Head of caudate nucleus (tissue), 42 donors: ENCODE data around the gene ZDHHC6.
A peak's percentile ranks its signal among the peaks of the same experiment; 100 is the strongest.
"Not testable (repeated sequence)": the region's sequence is repeated elsewhere in the genome, so short reads cannot be mapped to it uniquely, and the experiment has no call there.

Experiments used
- DNase-seq, 42 donors: peaks; one replicate each; pipeline versions ENCODE4 v3.0.0 to v3.0.0-alpha.2; 2020 to 2021; ENCODE audit warnings: mixed read lengths in 7 of 42
- intact Hi-C: fragments of 100-400 bp; cut with DNase I; formaldehyde crosslinking; loops from one replicate; pipeline ENCODE4 v1.15.0; 2022

Gene ZDHHC6, protein sequence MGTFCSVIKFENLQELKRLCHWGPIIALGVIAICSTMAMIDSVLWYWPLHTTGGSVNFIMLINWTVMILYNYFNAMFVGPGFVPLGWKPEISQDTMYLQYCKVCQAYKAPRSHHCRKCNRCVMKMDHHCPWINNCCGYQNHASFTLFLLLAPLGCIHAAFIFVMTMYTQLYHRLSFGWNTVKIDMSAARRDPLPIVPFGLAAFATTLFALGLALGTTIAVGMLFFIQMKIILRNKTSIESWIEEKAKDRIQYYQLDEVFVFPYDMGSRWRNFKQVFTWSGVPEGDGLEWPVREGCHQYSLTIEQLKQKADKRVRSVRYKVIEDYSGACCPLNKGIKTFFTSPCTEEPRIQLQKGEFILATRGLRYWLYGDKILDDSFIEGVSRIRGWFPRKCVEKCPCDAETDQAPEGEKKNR

DNA sequence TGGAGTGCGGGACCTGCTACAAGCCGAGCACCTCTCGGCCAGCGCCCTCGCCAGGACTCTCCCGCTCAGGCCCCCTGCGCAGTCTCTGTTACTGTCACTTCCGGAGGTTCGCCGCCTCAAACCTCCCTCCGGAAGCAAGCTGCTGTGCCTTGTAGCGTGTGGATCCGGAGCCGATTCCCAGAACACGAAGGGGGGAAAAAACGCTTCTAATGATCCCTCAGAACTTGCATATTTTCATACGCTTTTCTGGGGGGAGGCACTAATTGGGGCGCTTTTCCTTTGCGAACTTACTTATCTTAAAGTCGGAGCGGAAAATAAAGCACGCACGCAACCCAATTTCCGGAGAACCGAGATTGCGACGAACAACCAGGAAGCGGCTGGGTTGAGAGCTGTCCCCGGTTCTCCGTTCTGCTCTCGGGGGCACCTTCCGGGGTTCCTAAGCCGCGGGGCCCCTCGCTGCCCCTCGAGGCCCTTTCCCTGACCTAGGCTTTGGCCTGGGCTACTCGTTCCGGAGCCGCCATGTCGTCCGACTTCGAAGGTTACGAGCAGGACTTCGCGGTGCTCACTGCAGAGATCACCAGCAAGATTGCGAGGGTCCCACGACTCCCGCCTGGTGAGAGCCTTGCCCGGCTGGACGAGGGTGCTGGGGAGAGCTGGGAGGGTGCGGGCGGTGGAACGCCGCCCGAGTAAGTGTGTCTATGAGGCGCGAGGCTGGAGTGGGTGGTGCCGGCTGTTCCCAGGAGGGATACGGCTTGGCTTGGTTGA lies at the start of gene ZDHHC6, which contains the start of gene VTI1A:
Gene ZDHHC6, minus strand, starts transcription at position 60 of the 765 bp plus-strand sequence. CDS start 1,478 bp downstream, outside the sequence.
Gene VTI1A, plus strand, starts transcription at position 361 of the 765 bp plus-strand sequence. Its CDS starts 159 bp downstream, at position 520.
- intact Hi-C loops = no loop called here
- DNase-seq = peak; percentile 71 to 93 (median 88)

DNA sequence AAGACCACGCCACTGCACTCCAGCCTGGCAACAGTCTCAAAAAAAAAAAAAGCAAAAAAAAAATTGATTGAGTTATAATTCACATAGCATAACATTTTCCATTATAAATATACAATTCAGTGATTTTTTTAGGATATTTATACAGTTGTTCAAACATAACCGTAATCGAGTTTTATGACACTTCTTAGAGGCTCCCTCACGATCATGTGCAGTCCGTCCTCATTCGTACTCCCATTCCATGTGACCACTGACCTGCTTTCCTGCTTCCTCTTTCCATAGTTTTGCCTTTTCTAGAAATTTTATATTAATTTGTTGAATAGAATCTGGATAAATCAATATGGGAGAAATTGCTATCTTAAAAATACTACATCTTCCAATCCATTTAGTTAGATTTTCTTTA lies 46.0 kb upstream of the ZDHHC6 start:
- no peak for DNase-seq
- intact Hi-C loops = no loop called here

DNA sequence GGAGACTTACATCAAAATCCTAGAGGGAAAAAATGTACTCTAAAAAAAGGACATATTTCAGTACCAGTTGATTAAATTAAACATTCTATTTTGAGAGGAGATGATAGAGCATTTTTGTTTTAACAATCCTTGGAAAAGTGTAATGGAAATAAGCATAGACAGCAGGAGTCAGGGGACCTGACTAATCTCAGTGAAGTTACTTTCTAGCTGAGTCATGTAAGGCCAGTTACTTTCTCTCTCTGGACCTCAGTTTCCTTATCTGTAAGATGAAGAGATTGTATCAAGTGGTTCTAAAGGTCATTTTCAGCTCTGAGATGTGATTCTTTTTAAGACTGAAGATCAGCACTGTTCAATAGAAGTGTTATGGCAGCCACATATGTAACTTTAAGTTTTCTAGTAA lies 44.4 kb upstream of the ZDHHC6 start:
- intact Hi-C loops = no loop called here
- DNase-seq = no peak

DNA sequence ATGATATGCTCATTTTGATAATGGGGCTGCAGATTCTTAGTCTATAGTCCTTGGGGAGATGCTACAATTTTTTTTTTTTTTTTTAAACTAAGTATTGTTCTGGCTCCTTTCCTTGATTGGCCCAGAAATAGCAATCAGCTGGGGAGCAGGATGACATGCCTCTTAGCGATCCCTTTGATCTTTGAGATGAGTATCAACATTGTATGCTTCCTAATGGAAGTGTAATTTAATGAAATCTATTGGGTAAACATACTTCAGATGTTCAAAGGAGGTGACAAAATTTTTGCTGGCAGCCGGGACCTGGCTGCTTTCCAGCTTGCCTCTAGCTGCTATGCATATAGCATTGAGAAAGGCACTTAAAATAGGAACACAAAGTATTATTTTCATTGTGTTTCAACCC lies 43.8 kb upstream of the ZDHHC6 start:
- intact Hi-C loops = no loop called here
- DNase-seq = peak in 2 of 42 donors; percentile 6 to 14

DNA sequence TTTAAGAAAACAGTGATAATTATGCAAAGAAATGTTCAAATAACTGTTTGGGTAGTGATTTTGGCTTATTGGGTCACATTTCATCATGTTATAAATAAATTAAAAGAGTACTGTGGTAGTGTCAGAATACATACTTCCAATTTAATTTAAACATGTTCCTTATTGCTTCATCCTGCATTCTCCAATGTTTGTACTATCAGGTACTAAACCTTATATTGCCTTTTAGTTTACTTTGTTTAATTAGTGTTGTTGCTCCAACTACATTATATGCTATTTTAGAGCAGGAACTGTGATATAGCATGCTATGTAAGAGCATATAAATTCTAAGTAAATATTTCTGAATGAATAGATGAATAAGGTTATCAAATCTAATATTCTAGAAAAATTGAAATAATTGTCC lies 41.2 kb upstream of the ZDHHC6 start:
- intact Hi-C loops = no loop called here
- no peak for DNase-seq

DNA sequence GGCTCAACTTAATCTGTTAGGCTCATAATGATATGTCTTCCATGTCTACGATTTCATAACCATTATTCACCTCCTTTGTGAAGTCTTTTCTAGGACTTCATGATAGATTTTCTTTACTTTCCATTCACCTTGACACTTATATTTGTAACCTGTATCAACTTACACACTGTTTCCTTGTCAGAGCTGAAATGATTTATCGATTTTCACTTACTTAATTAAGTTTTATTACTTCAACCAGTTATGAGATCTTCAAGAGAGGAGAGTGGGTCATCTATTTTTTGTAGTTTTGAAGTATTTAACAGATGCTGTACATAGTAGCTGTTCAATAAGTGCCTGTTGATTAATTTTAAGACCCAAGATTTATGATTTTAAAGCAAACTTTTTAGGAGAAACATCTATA lies 37.7 kb upstream of the ZDHHC6 start:
- no peak for DNase-seq
- intact Hi-C loops = no loop called here

DNA sequence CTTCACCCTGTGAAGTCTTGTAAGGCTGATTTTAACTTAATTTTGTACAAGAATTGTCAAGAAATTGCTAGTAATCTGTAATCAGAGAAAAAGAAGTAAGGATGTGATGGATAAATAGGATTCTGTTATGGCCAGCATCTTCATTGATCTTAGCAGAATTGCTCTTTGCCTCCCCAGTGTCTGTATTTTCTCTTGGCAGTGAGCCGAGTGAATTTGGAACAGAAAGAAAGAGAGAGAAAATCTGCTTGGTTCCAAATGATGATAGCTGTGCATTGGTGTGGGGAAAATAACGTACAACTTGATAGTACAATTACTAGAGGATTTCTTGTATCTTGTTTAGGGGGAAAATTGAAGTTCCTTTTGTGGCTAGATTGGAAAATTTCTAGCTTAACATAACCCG lies 34.9 kb upstream of the ZDHHC6 start:
- intact Hi-C loops = no loop called here
- no peak for DNase-seq

DNA sequence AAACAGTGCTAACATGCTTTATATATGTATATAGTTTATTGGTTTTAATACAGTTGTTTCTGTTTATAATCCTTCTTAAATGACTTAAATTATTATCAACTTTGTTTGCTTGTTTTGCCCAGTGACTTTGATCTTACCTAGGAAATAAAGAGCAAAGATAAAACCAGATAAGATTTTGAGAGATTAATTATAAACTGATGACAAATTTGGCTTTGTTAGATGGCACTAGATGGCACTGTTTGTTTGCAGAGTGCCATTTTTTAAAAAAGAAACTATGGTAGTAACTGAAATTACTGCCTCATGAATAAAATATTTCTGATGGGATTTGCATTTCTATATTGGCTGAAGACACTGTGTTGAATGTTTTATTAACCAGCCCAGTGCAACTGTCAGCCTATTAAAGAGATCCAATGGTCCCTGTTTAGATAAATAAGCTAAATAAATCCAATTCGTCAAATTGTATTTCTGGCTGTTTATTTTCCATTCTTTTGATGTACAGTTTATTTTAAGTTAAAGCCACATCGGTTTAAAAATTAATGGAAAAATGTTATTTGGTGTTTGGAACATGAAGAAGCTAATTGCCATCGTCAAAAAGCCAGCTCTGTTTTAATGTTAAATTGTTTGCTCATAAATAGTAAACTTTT lies 29.0 kb upstream of the ZDHHC6 start:
- intact Hi-C loops = loop anchor here (10.0 kb wide), 1 partner anchor 909 kb away; no protein-coding TSS in a partner anchor
- no peak for DNase-seq

DNA sequence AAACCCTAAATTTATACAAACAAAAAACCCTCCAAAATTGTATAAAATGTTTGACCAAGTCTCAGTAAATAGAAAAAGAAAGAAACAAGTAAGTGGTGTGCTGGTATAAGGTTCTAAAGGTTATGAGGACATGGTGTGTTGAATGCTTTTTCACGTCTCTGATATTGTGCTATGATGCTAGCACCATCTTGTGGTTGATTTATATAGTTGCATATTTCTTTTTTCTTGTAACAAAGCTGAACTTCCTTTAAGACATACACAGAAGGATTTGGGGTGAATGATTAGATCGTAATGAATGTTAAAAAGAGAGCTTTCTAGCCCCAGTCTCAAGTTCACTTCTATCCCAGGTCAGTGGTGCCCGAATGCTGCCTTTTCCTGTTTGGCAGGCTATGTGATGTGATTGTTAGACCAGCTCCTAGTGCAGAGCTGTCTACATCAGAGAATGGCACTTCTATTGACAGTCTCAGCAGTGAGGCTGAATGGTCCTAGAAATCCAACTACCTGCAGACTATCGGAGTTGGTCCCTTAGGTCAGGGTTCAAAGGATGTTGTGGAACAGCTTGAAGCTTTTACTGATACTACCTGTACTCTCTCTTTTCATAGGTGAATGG lies 25.3 kb upstream of the ZDHHC6 start:
- intact Hi-C loops = loop anchor here (10.0 kb wide), 1 partner anchor 913 kb away; no protein-coding TSS in a partner anchor
- peak in 3 of 42 donors; percentile 10 to 15 (median 14) for DNase-seq

DNA sequence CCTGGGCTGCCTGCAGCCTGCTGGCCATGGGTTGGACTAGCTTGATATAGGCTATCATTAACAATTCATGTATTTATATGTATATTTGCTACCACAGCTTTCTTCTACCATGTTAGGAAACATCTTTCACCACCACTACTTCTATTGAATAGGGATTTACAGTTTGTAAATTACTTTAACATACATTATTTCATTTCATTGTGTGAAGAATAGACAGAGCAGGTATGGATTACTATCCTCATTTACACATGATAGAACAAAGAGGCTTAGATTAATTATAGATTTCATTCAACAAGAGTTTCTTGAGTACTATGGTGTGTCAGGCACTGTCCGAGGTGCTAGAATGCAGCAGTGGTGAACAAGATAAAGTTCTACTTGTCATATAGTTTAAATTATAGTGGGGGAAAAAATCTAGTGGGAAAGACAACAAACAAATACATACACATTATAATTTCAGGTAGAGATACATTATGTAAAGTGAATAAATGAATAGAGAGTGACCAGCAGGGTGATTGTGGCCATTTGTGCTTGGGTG lies 20.9 kb upstream of the ZDHHC6 start:
- intact Hi-C loops = no loop called here
- no peak for DNase-seq

DNA sequence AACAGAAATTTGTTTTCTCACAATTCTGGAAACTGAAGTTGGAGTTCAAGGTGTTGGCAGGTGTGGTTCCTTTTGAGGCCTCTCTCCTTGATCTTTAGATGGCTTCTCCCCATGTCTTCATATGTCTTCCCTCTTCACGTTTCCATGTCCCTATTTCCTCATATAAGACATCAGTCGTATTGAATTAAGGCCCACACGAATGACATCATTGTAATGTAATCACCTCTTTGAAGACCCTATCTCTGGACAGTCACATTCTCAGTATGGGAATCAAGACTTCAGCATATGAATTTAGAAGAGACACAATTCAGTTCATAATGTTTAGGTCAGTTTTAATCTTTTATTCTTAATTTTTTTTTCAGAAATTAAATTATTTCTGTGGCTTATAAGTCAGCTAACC lies 20.1 kb upstream of the ZDHHC6 start:
- intact Hi-C loops = no loop called here

DNA sequence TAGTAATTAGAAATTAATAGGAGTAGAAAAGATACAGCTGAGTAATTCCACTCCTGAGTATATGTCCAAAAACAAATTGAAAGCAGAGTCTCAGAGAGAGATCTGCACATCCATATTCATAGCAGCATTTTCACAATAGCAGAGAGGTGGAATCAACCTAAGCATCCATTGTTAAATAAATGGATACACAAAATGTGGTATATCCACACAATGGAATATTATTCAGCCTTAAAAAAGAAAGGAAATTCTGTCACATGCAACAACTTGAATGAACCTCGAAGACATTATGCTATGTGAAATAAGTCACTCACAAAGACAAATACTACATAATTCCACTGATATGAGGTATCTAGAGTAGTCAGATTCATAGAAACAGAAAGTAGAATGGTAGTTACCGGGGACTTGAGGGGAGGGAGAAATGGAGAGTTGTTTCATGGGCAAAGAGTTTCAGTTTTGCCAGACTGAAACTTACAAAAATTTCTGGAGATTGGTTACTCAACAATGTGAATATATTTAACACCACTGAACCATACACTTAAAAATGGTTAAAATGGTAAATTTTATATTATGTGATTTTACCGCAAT lies 18.7 kb upstream of the ZDHHC6 start:
- intact Hi-C loops = no loop called here
- no peak for DNase-seq

More for the DNA sequence above, 20.1 kb upstream of the ZDHHC6 start:
- no peak for DNase-seq

DNA sequence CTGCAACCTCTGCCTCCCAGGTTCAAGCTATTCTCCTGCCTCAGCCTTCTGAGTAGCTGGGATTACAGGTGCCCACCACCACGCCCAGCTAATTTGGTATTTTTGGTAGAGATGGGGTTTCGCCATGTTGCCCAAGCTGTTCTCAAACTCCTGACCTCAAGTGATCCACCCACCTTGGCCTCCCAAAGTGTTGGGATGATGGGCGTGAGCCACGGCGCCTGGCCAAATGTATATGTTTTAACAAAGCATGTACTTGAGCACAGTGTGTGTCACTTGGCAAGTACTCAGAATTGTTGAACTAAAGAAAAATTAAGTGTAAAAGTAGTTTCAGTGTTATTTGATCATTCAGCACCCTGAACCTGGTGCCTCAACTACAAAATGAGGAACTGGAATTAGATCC lies 17.4 kb upstream of the ZDHHC6 start:
- intact Hi-C loops, DNase-seq: not testable (repeated sequence)

DNA sequence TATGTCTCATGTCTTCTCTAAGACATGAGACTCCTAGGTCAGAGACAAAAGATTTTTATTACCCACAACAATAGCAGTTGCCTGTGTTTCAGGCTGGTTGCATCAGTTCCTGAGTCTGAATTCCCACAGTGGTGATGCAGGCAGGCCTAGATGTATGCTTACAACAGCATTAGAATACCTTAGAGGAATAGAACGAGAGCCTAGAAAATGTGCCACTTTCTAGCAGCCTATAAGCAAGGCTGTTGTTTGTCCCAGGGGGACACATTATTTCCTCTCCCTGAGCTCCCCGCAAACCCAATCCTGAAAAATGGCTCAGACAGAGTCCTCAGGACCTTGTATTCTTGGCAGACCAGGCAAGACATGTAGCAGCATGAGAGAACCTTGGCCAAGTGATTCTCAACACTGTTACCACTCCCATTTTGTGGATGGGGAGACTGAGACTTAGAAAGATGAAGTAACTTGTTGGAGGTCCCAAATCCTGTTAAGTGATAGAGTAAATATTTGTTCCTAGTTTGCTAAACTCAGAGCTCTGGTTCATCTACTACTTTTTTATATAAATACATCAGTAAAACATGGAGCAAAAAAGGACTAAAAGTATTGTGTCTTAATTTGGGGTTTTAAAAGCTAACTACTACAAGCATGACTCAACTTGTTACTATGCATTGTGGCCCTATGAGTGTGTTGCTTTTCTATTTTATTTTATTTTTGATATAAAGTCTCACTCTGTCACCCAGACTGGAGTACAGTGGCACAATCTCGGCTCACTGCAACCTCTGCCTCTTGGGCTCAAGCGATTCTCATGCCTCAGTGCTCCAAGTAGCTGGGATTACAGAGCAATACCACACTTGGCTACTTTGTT lies 14.5 kb upstream of the ZDHHC6 start:
- intact Hi-C loops = no loop called here
- DNase-seq = no peak

DNA sequence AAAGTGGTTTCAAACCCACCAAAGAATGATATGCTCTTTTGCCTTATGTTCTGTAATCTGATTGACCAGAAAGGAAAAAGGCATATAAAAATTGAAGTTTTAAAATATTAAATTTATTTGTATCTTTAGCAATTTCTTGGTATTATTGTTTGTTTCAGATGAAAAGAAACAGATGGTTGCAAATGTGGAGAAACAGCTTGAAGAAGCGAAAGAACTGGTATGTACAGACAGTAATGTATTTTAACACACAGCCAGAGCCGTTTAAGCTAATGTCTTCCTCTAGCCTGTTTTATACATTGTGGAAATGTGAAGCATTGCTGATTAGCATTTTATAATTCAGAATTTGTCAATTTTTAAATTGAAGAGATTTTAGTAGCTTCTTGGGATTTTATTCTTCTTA lies 13.7 kb upstream of the ZDHHC6 start:
- no peak for DNase-seq
- intact Hi-C loops = no loop called here

DNA sequence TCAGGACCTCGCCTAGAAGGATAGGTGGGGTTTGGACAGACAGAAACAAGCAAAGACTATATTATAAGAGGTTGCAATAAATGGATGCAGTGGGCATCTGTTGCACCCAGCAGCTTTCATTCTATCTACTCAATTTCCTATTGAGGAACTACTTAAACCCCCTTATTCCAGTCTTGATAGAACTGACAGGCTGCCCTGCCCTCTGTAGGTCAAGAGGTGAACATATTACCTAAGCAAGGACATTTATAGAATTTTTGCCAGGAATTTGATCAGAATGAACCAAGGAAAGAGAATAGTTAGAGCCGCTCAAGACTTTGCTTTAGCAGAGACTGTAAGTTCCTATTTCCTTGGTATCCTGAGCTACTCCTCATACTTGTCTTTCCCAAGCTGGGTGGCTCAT lies 9.8 kb upstream of the ZDHHC6 start:
- intact Hi-C loops = no loop called here
- DNase-seq = no peak

DNA sequence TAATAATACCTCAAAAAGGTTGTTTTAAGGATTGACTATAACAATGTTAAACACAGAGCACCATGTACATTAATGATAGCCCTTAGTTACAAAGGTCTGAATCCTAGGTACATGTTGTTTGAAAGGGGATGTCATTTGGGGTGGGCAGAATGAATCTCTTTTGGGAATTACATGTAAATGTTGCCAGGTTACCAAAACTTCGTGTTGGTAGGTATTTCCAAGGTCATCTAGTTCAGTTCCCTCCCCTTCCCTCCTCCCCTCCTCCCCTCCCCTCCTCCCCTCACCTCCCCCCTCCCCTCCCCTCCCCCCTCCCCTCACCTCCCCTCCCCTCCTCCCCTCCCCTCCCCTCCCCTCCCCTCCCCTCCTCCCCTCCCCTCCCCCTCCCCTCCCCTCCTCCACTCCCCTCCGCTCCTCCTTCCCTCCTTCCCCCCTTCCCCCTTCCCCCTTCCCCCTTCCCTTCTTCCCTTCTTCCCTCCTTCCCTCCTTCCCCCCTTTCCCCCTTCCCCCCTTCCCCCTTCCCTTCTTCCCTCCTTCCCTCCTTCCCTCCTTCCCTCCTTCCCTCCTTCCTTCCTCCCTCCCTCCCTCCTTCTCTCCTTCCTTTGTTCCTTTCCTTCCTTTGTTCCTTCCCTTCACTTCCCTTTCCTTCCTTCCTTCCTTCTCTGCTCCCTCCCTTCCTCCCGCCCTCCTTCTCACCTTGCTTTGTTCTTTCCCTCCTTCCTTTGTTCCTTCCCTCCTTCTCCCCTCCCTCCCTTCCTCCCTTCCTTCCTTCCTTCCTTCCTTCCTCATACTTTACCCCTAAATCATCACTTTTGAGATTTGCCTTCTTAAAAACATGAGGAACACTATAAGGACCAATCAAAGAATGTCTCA lies 8.4 kb upstream of the ZDHHC6 start:
- intact Hi-C loops = no loop called here

More for the DNA sequence above, 8.4 kb upstream of the ZDHHC6 start:
- no peak for DNase-seq
